ENCODE measurements around the gene PHF1.
"Not testable (repeated sequence)": the region's sequence is repeated elsewhere in the genome, so short reads cannot be mapped to it uniquely, and the experiment has no call there.

The PHF1 gene

DNA sequence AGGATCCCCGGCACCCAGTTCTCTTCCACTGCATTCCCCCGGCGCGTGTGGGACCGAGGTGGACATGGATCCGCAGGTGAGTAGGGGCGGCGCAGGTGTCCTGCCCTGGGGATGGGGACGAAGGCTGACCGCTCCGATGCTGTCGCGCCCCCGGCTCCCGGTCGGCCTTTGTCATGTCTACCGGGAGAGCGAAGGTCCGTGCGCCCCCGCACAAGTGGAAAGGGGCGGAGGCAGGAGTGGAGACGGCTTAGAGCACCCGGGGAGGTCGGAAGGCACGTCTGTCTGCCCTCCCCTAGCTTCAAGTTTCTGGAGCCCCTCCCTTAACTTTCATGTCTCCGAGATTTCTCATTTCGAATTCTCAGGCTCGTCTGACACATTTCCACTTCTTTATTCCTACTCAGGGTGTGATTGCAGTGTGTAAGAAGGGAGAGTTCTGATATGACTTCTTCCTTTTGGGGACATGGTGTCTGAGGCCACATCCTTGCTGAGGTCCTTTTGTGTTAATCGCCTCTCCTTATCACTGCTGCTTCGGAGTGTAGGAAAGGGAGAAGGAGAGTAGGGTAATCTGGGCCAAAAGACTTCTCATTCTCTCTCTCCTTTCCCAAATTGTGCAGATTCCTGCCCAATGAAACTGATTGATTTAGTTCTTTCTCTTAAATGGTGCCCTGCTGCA lies 18.8 kb upstream of the PHF1 start:
- no peak for DNase-seq (ENCODE audit: low spot score)

DNA sequence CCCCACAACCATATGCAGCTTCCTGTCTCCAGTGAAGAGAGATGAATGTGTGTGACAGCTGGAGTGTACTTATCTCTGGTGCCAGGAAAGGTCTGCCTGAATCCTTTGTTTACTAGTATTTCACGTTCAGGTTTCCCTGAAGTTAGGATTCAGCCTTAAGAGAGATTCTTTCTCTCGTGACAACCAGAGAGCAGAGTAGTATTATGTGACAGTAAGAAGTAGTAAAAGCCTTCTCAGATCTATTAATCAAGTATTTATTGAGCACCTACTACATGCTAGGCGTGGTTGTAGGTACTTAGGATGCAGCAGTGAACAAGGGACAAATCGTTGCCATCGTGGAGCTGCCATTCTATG lies 18.2 kb upstream of the PHF1 start:
- DNase-seq (ENCODE audit: low spot score) = no peak

DNA sequence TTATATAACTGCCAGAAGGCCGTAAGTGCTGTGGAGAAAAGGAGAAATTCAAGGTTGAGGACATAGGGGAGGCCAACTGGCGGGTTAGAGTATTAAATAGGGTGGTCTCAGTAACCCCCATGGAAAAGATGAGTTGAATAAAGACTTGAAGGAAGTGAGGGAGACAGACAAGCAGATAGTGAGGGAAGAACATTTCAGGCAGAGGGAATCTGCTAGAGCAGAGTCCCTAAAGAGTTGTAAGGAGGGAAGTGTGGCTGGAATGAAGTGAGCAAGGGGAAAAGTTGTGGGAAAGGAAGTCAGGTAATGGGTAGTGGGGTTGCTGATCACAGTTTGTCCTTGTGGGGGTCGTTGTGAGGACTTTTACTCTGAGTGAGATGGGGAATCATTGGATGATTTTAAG lies 17.8 kb upstream of the PHF1 start:
- DNase-seq (ENCODE audit: low spot score) = no peak

- DNase-seq (ENCODE audit: low spot score) = no peak
These were observed 13.3 kb upstream of the PHF1 start for GRCh38 chr6:33397541-33397940.

DNA sequence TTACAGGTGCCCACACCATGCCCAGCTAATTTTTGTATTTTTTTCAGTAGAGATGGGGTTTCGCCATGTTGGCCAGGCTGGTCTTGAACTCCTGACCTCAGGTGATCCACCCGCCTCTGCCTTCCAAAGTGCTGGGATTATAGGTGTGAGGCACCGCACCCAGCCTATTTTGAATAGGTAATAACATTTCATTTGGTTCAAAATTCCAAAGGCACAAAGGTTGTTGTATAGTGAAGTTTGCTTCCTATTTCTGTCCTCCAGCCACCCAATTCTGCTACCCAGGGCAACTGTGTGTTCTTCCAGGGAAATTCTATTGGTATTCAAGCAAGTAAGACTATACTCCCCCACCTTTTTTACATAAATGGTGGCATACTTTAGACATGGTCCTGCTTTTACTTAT lies 12.2 kb upstream of the PHF1 start:
- not testable (repeated sequence) for DNase-seq (ENCODE audit: low spot score)

GRCh38 chr6:33399881-33400280 lies 10.9 kb upstream of the PHF1 start:
- DNase-seq (ENCODE audit: low spot score) = not testable (repeated sequence)

GRCh38 chr6:33404884-33405283 lies 5.9 kb upstream of the PHF1 start:
- DNase-seq (ENCODE audit: low spot score) = no peak

DNA sequence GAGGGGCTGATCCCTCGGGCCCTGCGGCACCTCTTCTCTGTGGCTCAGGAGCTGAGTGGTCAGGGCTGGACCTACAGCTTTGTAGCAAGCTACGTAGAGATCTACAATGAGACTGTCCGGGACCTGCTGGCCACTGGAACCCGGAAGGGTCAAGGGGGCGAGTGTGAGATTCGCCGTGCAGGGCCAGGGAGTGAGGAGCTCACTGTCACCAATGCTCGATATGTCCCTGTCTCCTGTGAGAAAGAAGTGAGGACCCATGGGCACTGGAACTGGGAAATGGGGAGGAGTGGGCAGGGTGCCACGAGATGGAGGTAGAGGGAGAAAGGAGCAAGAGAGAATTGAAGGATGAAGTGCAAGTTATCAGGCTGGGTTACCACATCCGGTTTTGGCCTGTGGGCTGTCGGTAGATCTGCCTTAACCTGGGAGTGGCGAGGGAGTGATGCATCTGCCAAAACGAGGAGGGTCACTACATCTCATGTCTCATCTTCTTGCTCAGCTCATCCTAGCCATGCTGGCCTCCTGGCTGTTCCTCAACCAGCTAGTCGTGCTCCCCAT lies 5.4 kb upstream of the PHF1 start:
- DNase-seq (ENCODE audit: low spot score) = no peak

GRCh38 chr6:33406126-33406525 lies 4.7 kb upstream of the PHF1 start:
- DNase-seq (ENCODE audit: low spot score) = no peak

- peak; percentile 62 for DNase-seq (ENCODE audit: low spot score)
These were observed 3.6 kb upstream of the PHF1 start for GRCh38 chr6:33407132-33407718.

- peak; percentile 99 for DNase-seq (ENCODE audit: low spot score)
These were observed 634 bp upstream of the PHF1 start for GRCh38 chr6:33410050-33410710.

DNA sequence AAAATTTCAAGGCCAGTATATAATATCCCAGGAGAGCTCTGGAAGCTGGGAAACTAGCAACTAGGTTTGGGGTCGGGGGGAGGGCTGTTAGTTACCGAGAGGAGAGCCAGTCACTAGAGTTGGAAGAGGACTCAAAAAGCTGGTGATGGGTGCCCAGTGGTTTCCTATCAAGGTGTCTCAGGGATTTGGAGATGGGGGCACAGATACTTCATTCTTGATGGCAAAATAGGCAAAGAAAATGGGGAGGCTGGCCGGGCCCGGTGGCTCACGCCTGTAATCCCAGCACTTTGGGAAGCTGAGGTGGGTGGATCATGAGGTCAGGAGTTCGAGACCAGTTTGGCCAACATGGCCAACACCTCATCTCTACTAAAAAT lies 805 bp downstream of the PHF1 start:
- no peak for DNase-seq (ENCODE audit: low spot score)

DNA sequence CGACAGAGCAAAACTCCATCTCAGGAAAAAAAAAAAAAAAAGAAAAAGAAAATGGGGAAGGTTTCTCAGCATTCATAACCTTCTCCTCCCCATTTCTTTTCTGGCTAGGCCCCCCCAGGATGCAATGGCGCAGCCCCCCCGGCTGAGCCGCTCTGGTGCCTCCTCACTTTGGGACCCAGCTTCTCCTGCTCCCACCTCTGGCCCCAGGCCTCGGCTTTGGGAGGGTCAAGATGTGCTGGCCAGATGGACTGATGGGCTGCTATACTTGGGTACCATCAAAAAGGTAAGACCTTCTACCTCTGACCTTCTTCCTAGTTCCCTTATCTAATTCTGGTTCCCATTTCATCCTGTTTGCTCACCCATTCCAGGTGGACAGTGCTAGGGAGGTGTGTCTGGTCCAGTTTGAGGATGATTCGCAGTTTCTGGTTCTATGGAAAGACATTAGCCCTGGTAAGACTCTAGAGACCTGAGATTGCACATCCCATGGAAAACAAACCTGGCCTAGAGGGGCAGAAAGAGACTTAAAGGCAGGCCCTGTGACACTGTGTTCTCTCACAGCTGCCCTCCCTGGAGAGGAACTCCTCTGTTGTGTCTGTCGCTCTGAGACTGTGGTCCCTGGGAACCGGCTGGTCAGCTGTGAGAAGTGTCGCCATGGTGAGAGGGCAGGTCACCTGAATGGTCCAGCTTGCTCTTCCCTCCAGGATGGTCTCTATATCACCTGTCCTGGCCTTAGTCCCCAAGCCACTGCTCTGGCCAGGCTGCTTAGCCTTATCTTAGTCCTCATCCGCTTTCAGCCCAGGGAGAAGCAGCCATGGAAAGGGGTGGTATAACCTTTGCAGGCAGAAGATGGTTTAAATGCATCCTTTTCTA lies 1.6 kb downstream of the PHF1 start:
- DNase-seq (ENCODE audit: low spot score) = no peak

- DNase-seq (ENCODE audit: low spot score) = no peak
These were observed 2.7 kb downstream of the PHF1 start for GRCh38 chr6:33413241-33414120.

GRCh38 chr6:33414592-33415271 lies 3.9 kb downstream of the PHF1 start:
- DNase-seq (ENCODE audit: low spot score) = no peak

GRCh38 chr6:33415831-33416230 lies 5.0 kb downstream of the PHF1 start:
- no peak for DNase-seq (ENCODE audit: low spot score)

DNA sequence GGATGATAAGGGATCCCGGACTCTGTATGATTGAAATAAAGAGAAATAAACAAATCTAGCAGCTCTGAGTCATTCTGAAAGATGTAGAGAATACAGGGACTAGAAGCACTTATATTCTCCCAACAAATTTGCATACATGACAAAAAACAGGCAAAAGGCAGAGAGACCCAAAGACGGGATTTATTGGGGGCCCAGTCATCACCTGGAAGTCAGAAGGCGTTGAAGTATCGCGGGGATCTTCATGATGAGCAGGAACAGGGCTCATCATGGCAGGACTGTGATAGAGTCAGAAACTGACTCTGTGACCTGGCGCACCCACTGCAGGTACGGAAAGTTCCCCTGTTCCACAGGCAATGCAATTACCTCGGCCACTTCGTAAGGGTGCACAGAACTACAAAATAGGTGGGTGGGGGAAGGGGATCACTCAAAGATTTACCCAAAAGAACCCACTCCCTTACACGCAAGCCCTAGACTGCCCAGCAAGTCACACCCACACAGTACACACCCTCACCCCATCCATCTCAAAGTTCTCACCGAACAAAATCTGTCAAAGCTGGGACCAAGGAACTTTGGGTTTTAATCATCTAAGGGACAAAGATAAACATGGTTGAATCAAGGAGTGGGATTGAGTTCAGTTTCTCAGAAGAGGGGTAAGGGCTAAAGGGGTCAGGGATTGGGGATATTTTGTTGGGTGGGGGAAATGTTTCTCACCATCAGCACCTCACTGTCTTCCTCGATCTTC lies 5.7 kb downstream of the PHF1 start:
- no peak for DNase-seq (ENCODE audit: low spot score)

DNA sequence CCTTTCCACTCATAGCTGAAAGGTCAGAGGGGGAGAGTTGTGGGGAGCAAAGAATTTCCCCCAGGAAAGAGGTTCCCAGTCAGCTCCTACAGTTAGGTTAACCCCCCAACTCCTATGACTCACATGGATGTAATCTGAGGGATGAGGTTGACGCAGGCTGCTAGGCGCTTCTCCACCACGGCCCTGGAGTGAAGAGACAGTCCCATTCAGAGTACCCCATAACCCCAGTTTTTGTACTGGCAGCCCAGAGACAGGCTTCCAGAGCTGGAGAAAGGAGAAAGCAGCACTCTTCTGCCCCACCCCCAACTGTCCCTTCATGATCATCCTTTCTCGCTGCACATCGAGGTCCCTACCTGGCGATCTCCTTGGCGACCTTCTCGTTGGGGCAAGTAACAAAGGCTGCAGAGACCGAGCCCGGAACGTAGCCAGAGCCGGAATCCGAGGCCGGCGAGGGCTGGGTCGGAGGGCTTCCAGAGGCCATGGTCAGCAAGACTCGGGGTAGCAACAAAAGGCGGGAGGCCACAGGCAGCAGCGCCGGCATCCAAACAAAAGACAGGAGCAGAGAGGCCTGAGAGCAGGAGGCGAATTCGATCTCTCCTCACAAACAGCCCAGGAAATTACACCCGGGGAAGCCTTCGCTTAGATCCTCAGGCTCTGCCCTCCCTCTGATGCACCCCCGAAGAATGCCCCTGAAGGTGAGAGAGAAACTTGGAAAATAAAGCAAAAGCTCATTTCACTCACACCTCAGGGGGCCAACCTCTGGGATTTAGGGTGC lies 6.5 kb downstream of the PHF1 start:
- peak; percentile 82 for DNase-seq (ENCODE audit: low spot score)

Measured in AG08396 (cell line).